ENCODE results near the gene PPP1R12C. TPM values are rescaled to one million over a fixed set of nuclear protein-coding genes. Genes with fewer than 3 reads are reported as not detected.

The PPP1R12C gene
- total RNA-seq, 1 donor, result 55.0 TPM

- Histone ChIP-seq H4K20me1 (ENCODE audit: insufficient read depth, low read length) (peaks cover 26% of the 10 kb centered on the region), H3K27me3 (ENCODE audit: insufficient read depth, low read length) (peaks cover 4% of the 10 kb centered on the region), H3K27ac (ENCODE audit: low read depth, low read length) (no peak overlapping the region), H2AFZ (ENCODE audit: low read length) (no peak overlapping the region), H3K4me1 (ENCODE audit: insufficient read depth, low read length) (peaks cover 9% of the 10 kb centered on the region), H3K4me2 (ENCODE audit: insufficient read depth, low read length) (no peak overlapping the region), H3K4me3 (ENCODE audit: insufficient read depth, low read length) (no peak overlapping the region), H3K79me2 (ENCODE audit: insufficient read depth, low read length) (no peaks in the 10 kb centered on the region), H3K9me3 (ENCODE audit: low read depth, low read length) (no peaks in the 10 kb centered on the region), H3K36me3 (ENCODE audit: insufficient read depth, low read length) (peaks cover 11% of the 10 kb centered on the region)
- no peak for TF ChIP-seq CTCF (IDR thresholded peaks at IDR 0.05; ENCODE audit: extremely low read depth, low read depth, low read length)
- DNase-seq (ENCODE audit: insufficient read length, low spot score, missing footprints), result no peak
These were observed 25.5 kb downstream of the PPP1R12C start for GRCh38 chr19:55091955-55092354.

GRCh38 chr19:55091126-55091910 is 26.1 kb downstream of the PPP1R12C start:
- no peaks in the 10 kb centered on the region for H3K9me3 ChIP-seq (ENCODE audit: low read depth, low read length)
- H3K4me1 ChIP-seq (ENCODE audit: insufficient read depth, low read length), result peaks cover 12% of the 10 kb centered on the region
- peak; percentile 73 for DNase-seq (ENCODE audit: insufficient read length, low spot score, missing footprints)
- H3K4me3 ChIP-seq (ENCODE audit: insufficient read depth, low read length), result no peak overlapping the region
- peaks cover 11% of the 10 kb centered on the region for H3K36me3 ChIP-seq (ENCODE audit: insufficient read depth, low read length)
- peaks cover 26% of the 10 kb centered on the region for H4K20me1 ChIP-seq (ENCODE audit: insufficient read depth, low read length)
- H3K27me3 ChIP-seq (ENCODE audit: insufficient read depth, low read length), result peaks cover 9% of the 10 kb centered on the region
- no peak overlapping the region for H3K27ac ChIP-seq (ENCODE audit: low read depth, low read length)
- H3K79me2 ChIP-seq (ENCODE audit: insufficient read depth, low read length), result no peaks in the 10 kb centered on the region
- H3K4me2 ChIP-seq (ENCODE audit: insufficient read depth, low read length), result no peak overlapping the region
- no peak overlapping the region for H2AFZ ChIP-seq (ENCODE audit: low read length)
- TF ChIP-seq CTCF (IDR thresholded peaks at IDR 0.05; ENCODE audit: extremely low read depth, low read depth, low read length), result no peak

GRCh38 chr19:55090564-55090963 is 26.9 kb downstream of the PPP1R12C start:
- Histone ChIP-seq H3K9me3 (ENCODE audit: low read depth, low read length) (no peaks in the 10 kb centered on the region), H3K27ac (ENCODE audit: low read depth, low read length) (no peak overlapping the region), H3K4me2 (ENCODE audit: insufficient read depth, low read length) (no peak overlapping the region), H3K4me1 (ENCODE audit: insufficient read depth, low read length) (peaks cover 12% of the 10 kb centered on the region), H3K36me3 (ENCODE audit: insufficient read depth, low read length) (peaks cover 11% of the 10 kb centered on the region), H4K20me1 (ENCODE audit: insufficient read depth, low read length) (peaks cover 30% of the 10 kb centered on the region), H3K4me3 (ENCODE audit: insufficient read depth, low read length) (no peak overlapping the region), H3K79me2 (ENCODE audit: insufficient read depth, low read length) (no peaks in the 10 kb centered on the region), H2AFZ (ENCODE audit: low read length) (no peak overlapping the region), H3K27me3 (ENCODE audit: insufficient read depth, low read length) (peaks cover 17% of the 10 kb centered on the region)
- peak; percentile 79 for DNase-seq (ENCODE audit: insufficient read length, low spot score, missing footprints)
- no peak for TF ChIP-seq CTCF (IDR thresholded peaks at IDR 0.05; ENCODE audit: extremely low read depth, low read depth, low read length)

- Histone ChIP-seq H4K20me1 (ENCODE audit: insufficient read depth, low read length) (peaks cover 27% of the 10 kb centered on the region), H3K4me3 (ENCODE audit: insufficient read depth, low read length) (no peak overlapping the region), H3K9me3 (ENCODE audit: low read depth, low read length) (no peaks in the 10 kb centered on the region), H3K27ac (ENCODE audit: low read depth, low read length) (no peak overlapping the region), H3K27me3 (ENCODE audit: insufficient read depth, low read length) (peaks cover 28% of the 10 kb centered on the region), H3K4me1 (ENCODE audit: insufficient read depth, low read length) (peaks cover 12% of the 10 kb centered on the region), H2AFZ (ENCODE audit: low read length) (no peak overlapping the region), H3K36me3 (ENCODE audit: insufficient read depth, low read length) (peaks cover 2% of the 10 kb centered on the region), H3K4me2 (ENCODE audit: insufficient read depth, low read length) (no peak overlapping the region), H3K79me2 (ENCODE audit: insufficient read depth, low read length) (no peaks in the 10 kb centered on the region)
- DNase-seq (ENCODE audit: insufficient read length, low spot score, missing footprints), result peak; percentile 81
- TF ChIP-seq CTCF (IDR thresholded peaks at IDR 0.05; ENCODE audit: extremely low read depth, low read depth, low read length), result no peak
These were observed 28.0 kb downstream of the PPP1R12C start for GRCh38 chr19:55089342-55089944.

All from osteoblast (primary cell).